Neural crest cell (in vitro differentiated cells): ENCODE measurements around the gene ANTXR2. TPM values are rescaled to one million over a fixed set of nuclear protein-coding genes. Genes with fewer than 3 reads are reported as not detected.
A peak's percentile ranks its signal among the peaks of the same experiment; 100 is the strongest.

ENCODE experiments used
- DNase-seq: peaks from one replicate; pipeline ENCODE4 v3.0.0; 2021; ENCODE audit warnings: low read depth, mixed read lengths, low spot score
- H3K27ac Mint-ChIP-seq: one replicate; pipeline ENCODE4 v1.8.0; 2021; ENCODE audit warnings: mild to moderate bottlenecking, mixed read lengths; ENCODE audit not compliant: unreplicated experiment
- H3K27me3 Mint-ChIP-seq: 2 replicates; pipeline ENCODE4 v1.8.0; 2021; ENCODE audit warnings: low read depth, mild to moderate bottlenecking, mixed read lengths
- H3K36me3 Mint-ChIP-seq: 2 replicates; pipeline ENCODE4 v1.8.0; 2021; ENCODE audit warnings: low read depth, mild to moderate bottlenecking, mixed read lengths
- H3K4me1 Mint-ChIP-seq: 2 replicates; pipeline ENCODE4 v1.8.0; 2021; ENCODE audit warnings: mixed read lengths
- H3K4me3 Mint-ChIP-seq: one replicate; pipeline ENCODE4 v1.8.0; 2021; ENCODE audit warnings: mild to moderate bottlenecking, mixed read lengths
- H3K9me3 Mint-ChIP-seq: 2 replicates; pipeline ENCODE4 v1.8.0; 2021; ENCODE audit warnings: mixed read lengths
- total RNA-seq: library from RNA; stranded (reverse); gene quantifications from 2 replicates; pipeline ENCODE4 v1.2.1, GENCODE V29; 2021
- TF ChIP-seq, protein P1 (sequence below): fragments of 200-600 bp; sonication (generic); conservative IDR thresholded peaks from 2 replicates; pipeline ENCODE4 v1.5.0; 2021; ENCODE audit warnings: antibody characterized with exemption, mild to moderate bottlenecking

The ANTXR2 gene
- total RNA-seq, 1 donor from 2014 or later, result 36.7 TPM

DNA sequence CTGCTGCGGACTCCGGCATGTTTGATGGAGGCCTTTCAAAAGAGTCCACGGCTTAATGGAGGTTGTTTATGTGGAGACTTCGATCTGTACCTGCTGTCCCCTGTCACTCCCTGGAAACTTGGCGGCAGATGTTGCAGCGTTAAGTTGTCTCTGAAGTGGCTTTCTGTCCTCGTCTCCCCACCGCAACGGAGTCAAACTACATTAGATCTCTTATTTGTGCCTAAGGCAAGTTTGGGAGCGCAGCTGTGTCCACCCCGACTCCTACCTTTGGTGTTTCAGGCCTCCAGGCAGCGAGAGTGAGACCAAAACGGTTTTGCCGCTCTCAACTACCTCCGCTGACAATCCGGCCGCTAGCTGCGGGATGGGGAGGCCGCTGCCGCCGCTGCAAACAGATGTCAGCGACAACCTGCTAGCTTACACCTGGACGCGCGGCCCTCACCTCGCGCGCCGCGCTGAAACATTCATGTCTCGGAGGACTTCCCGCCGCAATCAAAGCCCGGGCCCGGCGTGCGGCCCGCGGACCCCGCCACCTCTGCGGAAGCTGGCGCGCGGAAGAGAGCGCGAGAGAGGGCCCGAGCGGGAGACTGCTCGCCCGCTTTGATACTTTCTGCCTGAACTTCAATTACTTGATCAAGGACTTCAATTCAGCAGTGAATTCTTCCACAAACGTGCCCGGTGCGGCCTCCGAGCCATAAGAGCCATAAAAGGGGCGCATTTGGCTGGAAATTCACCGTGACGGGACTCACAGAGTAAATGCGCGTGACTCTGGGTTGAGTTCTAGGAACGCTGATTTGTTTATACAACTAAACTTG lies 108.4 kb downstream of the ANTXR2 start:
- Mint-ChIP-seq H3K27ac (peak overlapping the region; percentile 92), H3K4me3 (peak overlapping the region; percentile 83), H3K4me1 (peaks cover 23% of the 10 kb centered on the region), H3K27me3 (peaks cover 10% of the 10 kb centered on the region), H3K9me3 (no peaks in the 10 kb centered on the region), H3K36me3 (peaks cover 4% of the 10 kb centered on the region)
- TF ChIP-seq, protein P1, sequence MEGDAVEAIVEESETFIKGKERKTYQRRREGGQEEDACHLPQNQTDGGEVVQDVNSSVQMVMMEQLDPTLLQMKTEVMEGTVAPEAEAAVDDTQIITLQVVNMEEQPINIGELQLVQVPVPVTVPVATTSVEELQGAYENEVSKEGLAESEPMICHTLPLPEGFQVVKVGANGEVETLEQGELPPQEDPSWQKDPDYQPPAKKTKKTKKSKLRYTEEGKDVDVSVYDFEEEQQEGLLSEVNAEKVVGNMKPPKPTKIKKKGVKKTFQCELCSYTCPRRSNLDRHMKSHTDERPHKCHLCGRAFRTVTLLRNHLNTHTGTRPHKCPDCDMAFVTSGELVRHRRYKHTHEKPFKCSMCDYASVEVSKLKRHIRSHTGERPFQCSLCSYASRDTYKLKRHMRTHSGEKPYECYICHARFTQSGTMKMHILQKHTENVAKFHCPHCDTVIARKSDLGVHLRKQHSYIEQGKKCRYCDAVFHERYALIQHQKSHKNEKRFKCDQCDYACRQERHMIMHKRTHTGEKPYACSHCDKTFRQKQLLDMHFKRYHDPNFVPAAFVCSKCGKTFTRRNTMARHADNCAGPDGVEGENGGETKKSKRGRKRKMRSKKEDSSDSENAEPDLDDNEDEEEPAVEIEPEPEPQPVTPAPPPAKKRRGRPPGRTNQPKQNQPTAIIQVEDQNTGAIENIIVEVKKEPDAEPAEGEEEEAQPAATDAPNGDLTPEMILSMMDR, result no peak
- peak; percentile 34 for DNase-seq

DNA sequence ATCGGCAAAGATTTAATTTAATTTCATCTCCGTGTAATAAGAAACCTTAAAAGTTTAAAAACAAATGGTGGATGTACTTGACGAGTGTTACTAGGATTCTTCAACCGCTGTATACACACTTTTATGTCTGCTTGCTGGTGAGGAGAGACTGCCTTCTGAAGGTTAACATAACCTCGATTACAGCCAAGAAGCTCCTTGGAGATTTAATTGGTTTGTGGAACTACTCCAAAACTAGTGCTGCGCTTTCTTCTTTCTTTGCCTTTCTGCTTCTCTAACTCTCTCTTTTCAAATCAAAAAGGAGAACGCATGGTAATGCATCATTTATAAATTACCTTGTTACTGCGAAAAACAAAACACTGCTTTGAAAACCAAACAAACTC lies 109.0 kb downstream of the ANTXR2 start:
- peak overlapping the region; percentile 83 for H3K4me3 Mint-ChIP-seq
- H3K27me3 Mint-ChIP-seq, result peaks cover 10% of the 10 kb centered on the region
- H3K27ac Mint-ChIP-seq, result no peak overlapping the region
- TF ChIP-seq, protein P1, result no peak
- DNase-seq, result no peak
- no peaks in the 10 kb centered on the region for H3K9me3 Mint-ChIP-seq
- peaks cover 4% of the 10 kb centered on the region for H3K36me3 Mint-ChIP-seq
- H3K4me1 Mint-ChIP-seq, result peaks cover 26% of the 10 kb centered on the region

DNA sequence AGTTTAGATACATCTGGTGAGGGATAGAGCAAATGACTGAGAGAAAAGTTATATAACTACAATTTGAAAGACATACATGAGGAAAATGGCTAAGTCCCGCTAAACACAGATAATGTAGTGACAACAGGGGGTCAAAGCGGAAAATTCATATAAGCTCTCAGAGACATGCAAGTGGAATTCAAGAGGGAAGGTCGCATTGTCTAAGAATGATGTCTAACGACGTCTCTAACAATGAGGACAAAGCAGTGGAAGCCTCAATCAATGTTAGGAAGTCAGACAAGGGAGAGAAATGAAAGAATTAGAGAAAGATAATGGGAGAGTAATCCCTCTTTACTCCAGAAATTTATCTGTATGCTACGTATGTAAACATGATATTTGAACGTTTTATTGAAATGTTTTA lies 113.4 kb downstream of the ANTXR2 start:
- H3K27ac Mint-ChIP-seq, result no peak overlapping the region
- TF ChIP-seq, protein P1, result no peak
- no peaks in the 10 kb centered on the region for H3K9me3 Mint-ChIP-seq
- H3K4me1 Mint-ChIP-seq, result peaks cover 14% of the 10 kb centered on the region
- H3K4me3 Mint-ChIP-seq, result no peak overlapping the region
- H3K36me3 Mint-ChIP-seq, result peaks cover 4% of the 10 kb centered on the region
- peaks cover 10% of the 10 kb centered on the region for H3K27me3 Mint-ChIP-seq
- no peak for DNase-seq

DNA sequence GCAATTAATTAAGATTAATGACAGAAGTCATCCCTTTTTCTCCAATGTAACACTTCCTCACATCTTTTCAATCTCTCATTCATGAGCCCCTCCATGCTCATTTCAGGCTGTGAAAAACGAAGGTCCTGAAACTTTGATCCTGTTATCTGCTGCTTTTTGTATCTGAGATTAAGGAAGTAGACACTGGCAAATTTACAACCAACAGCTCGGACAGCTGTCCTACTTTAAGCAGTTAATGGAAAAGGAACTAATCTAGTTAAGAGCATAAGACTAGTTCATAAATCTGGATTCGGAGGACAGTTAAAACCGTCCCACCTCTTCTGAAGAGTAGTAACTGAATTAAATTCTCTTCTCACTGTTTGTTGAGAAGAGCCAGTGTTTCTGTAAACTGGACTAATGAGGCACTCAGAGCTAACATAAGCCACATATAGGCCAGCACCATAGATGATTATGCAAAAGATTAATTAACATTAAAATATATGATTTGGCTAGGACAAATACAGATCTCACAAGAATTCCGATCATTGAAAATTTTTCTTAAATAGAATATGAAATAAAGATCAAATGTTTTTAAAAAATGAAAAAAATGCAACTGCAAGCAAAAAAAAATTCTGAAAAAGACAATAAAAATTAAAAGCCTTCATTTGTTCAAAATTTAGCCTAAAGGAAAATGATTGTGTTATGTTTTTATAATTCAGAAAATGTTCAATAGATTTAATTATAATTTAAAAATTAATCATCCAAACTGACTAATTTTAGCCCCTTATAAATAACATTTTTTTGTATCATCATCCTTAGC lies 114.4 kb downstream of the ANTXR2 start:
- Mint-ChIP-seq H3K27me3 (peaks cover 3% of the 10 kb centered on the region), H3K36me3 (no peaks in the 10 kb centered on the region), H3K4me3 (no peak overlapping the region), H3K27ac (no peak overlapping the region), H3K4me1 (peaks cover 6% of the 10 kb centered on the region), H3K9me3 (no peaks in the 10 kb centered on the region)
- TF ChIP-seq, protein P1, result no peak
- DNase-seq, result no peak

DNA sequence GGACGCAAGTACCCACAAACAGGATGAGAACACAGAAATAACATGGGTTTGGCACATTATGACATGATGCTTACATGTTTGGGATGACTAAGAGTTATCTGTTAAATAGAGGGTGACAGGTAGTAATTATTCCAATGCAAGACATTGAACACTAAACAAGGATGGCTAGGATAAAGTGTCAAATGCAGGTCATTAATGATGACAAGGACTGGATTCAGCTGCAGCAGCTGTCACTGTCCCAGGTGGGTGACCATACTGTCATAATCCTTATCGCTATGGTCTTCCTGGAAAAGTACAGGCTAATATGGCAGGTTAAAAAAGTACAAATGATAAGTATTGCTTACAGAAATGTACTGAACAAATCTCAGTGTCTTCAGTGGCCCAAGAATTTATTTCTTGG lies 123.9 kb downstream of the ANTXR2 start:
- TF ChIP-seq, protein P1, result no peak
- no peaks in the 10 kb centered on the region for H3K36me3 Mint-ChIP-seq
- no peak overlapping the region for H3K4me3 Mint-ChIP-seq
- no peaks in the 10 kb centered on the region for H3K27me3 Mint-ChIP-seq
- no peak overlapping the region for H3K27ac Mint-ChIP-seq
- no peak for DNase-seq
- no peaks in the 10 kb centered on the region for H3K9me3 Mint-ChIP-seq
- H3K4me1 Mint-ChIP-seq, result peaks cover 4% of the 10 kb centered on the region
